ENCODE data around the gene KIF5B. TPM values are rescaled to one million over a fixed set of nuclear protein-coding genes. Genes with fewer than 3 reads are reported as not detected.
A peak's percentile ranks its signal among the peaks of the same experiment; 100 is the strongest.

The KIF5B gene
- total and polyA plus RNA-seq, 2 of the 8 experiments (the other 6 are each of a cell fraction or from before 2014, with no cell fraction given), result 9.8 to 68.4 TPM

GRCh38 chr10:32055478-32056135 lies 618 bp downstream of the KIF5B start (continued):
- TF ChIP-seq CHD7 (IDR thresholded peaks at IDR 0.05; ENCODE audit: insufficient replicate concordance, low read length) (no peak), RFX5 (IDR thresholded peaks at IDR 0.05; ENCODE audit: borderline replicate concordance, low read depth, low read length) (no peak), CREB1 (IDR thresholded peaks at IDR 0.05) (0 out of 2 replicates have a peak, but pooled peaks have one; percentile 8), TEAD4 (IDR thresholded peaks at IDR 0.05; ENCODE audit: low read depth, low read length) (no peak), BRCA1 (IDR thresholded peaks at IDR 0.05; ENCODE audit: low read depth, low read length) (no peak), SAP30 (IDR thresholded peaks at IDR 0.05; ENCODE audit: insufficient read depth, insufficient replicate concordance, low read length) (peak; percentile 20), NRF1 (IDR thresholded peaks at IDR 0.05; ENCODE audit: low read depth, low read length) (no peak), CEBPB (IDR thresholded peaks at IDR 0.05; ENCODE audit: low read depth, low read length) (no peak), USF2 (IDR thresholded peaks at IDR 0.05; ENCODE audit: low read length) (no peak), HDAC6 (IDR thresholded peaks at IDR 0.05; ENCODE audit: low read depth, low read length) (no peak)
